GM12801 (cell line): Measurements from ENCODE around the gene RHBDL3.

Experiments
- CTCF ChIP-seq: IDR thresholded peaks from one replicate; pipeline ENCODE4 v1.5.1; 2011; ENCODE audit warnings: control low read depth; ENCODE audit not compliant: insufficient read length; ENCODE audit errors: extremely low read depth

The RHBDL3 gene

GRCh38 chr17:32240750-32241149 lies 24.9 kb upstream of the RHBDL3 start:
- no peak for TF ChIP-seq CTCF

GRCh38 chr17:32241640-32242039 lies 24.0 kb upstream of the RHBDL3 start:
- no peak for TF ChIP-seq CTCF

- no peak for TF ChIP-seq CTCF
Measured at GRCh38 chr17:32249475-32249874, 16.2 kb upstream of the RHBDL3 start.

GRCh38 chr17:32253117-32253611 lies 12.5 kb upstream of the RHBDL3 start:
- peak; percentile 72 for TF ChIP-seq CTCF

- no peak for TF ChIP-seq CTCF
Measured at GRCh38 chr17:32256012-32256700, 9.5 kb upstream of the RHBDL3 start.

GRCh38 chr17:32256701-32257019 lies 9.0 kb upstream of the RHBDL3 start:
- TF ChIP-seq CTCF, result no peak

- no peak for TF ChIP-seq CTCF
Measured at GRCh38 chr17:32258383-32259140, 7.1 kb upstream of the RHBDL3 start.
